GM12878 (cell line): Measurements from ENCODE around the gene LSMEM2.

ENCODE experiments used
- CTCF ChIP-seq, 3 experiments: IDR thresholded peaks in 2 of 3; conservative IDR thresholded peaks in 1 of 3; 2 replicates each; pipeline ENCODE4 v1.5.1; 2011; ENCODE audit warnings: low read depth in 3 of 3, low read length in 3 of 3, mild to moderate bottlenecking in 3 of 3, control low read depth in 2 of 3, moderate library complexity in 2 of 3, inconsistent platforms in 1 of 3, mixed read lengths in 1 of 3; ENCODE audit not compliant: control insufficient read depth in 2 of 3, insufficient read depth in 1 of 3; ENCODE audit errors: extremely low read depth in 1 of 3
- GABPA ChIP-seq: IDR thresholded peaks from 2 replicates; pipeline ENCODE4 v1.6.1; 2014; ENCODE audit warnings: antibody characterized with exemption, low read depth, mild to moderate bottlenecking, inconsistent platforms
- PBX3 ChIP-seq: IDR thresholded peaks from 2 replicates; pipeline ENCODE4 v1.6.1; 2011; ENCODE audit warnings: mild to moderate bottlenecking, low read depth, low read length, moderate library complexity; ENCODE audit not compliant: insufficient replicate concordance
- POLR2A ChIP-seq: IDR thresholded peaks from 2 replicates; pipeline ENCODE4 v1.6.1; 2011; ENCODE audit warnings: low read depth, mild to moderate bottlenecking, low read length
- RBBP5 ChIP-seq: fragments of 200-600 bp; sonication (generic); conservative IDR thresholded peaks from 2 replicates; pipeline ENCODE4 v1.6.1; 2016
- RFX5 ChIP-seq: IDR thresholded peaks from 2 replicates; pipeline ENCODE4 v1.6.1; 2011; ENCODE audit warnings: low read depth, low read length, improper control_type of control experiment
- SIN3A ChIP-seq: IDR thresholded peaks from 2 replicates; pipeline ENCODE4 v1.6.1; 2012; ENCODE audit warnings: low read depth, low read length, improper control_type of control experiment
- ZBTB33 ChIP-seq: fragments of 450-650 bp; IDR thresholded peaks from 2 replicates; pipeline ENCODE4 v1.6.1; 2017; ENCODE audit warnings: mild to moderate bottlenecking

GRCh38 chr3:50231581-50231980 is 47.3 kb upstream of the LSMEM2 start:
- no peak for TF ChIP-seq POLR2A
- TF ChIP-seq CTCF (IDR thresholded peaks at IDR 0.05 in 2 of 3, conservative IDR thresholded peaks at IDR 0.05 in 1 of 3; ENCODE audit: control insufficient read depth in 2 of 3, extremely low read depth in 1 of 3, insufficient read depth in 1 of 3, low read depth in 3 of 3, low read length in 3 of 3): no peak
- no peak for TF ChIP-seq GABPA
- TF ChIP-seq ZBTB33: no peak
- TF ChIP-seq SIN3A: no peak
- TF ChIP-seq PBX3: no peak
- no peak for TF ChIP-seq RFX5
- no peak for TF ChIP-seq RBBP5
